Astrocyte (in vitro differentiated cells and primary cell): Measurements from ENCODE around the gene AMD1.

ENCODE experiments used
- EZH2 ChIP-seq: IDR thresholded peaks from 2 replicates; pipeline ENCODE4 v1.6.1; 2012; ENCODE audit warnings: mild to moderate bottlenecking, low read length, inconsistent platforms; ENCODE audit not compliant: insufficient read depth
- TF ChIP-seq, protein P1 (sequence below): IDR thresholded peaks from 2 replicates; pipeline ENCODE4 v1.5.1; 2011; ENCODE audit warnings: low read depth, mild to moderate bottlenecking, inconsistent platforms, low read length, moderate library complexity; ENCODE audit not compliant: insufficient read depth

DNA sequence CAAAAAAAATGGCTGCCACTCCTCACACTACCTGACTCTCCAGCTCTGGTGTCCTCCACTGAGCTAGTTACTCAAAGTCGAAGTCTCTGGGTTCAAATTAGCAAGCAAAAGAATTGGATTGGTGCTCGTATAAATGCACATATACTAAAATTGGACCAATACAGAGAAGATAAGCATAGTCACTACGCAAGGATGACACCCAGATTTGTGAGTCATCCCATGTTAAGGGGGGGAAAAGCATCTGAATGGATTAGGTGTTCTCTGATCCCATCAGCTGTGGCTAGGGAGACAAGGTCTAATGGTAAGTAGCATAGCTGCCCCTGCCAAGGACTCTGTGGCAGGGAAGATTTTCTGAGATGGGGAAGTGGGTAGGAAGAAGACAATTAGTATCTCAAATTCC lies 18.3 kb upstream of the AMD1 start:
- TF ChIP-seq, protein P1, sequence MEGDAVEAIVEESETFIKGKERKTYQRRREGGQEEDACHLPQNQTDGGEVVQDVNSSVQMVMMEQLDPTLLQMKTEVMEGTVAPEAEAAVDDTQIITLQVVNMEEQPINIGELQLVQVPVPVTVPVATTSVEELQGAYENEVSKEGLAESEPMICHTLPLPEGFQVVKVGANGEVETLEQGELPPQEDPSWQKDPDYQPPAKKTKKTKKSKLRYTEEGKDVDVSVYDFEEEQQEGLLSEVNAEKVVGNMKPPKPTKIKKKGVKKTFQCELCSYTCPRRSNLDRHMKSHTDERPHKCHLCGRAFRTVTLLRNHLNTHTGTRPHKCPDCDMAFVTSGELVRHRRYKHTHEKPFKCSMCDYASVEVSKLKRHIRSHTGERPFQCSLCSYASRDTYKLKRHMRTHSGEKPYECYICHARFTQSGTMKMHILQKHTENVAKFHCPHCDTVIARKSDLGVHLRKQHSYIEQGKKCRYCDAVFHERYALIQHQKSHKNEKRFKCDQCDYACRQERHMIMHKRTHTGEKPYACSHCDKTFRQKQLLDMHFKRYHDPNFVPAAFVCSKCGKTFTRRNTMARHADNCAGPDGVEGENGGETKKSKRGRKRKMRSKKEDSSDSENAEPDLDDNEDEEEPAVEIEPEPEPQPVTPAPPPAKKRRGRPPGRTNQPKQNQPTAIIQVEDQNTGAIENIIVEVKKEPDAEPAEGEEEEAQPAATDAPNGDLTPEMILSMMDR, result no peak
- TF ChIP-seq EZH2, result no peak
